Right ventricle myocardium superior (tissue), 1 donor: ENCODE measurements around the gene SEC63. TPM values are rescaled to one million over a fixed set of nuclear protein-coding genes. Genes with fewer than 3 reads are reported as not detected.
A peak's percentile ranks its signal among the peaks of the same experiment; 100 is the strongest.
"Not testable (repeated sequence)": the region's sequence is repeated elsewhere in the genome, so short reads cannot be mapped to it uniquely, and the experiment has no call there.

Source experiments
- ATAC-seq: fragments of 200-7000 bp; cut with Tn5 transposase; one replicate; pipeline ENCODE4 v1.9.1; 2020; ENCODE audit warnings: mild to moderate bottlenecking; ENCODE audit not compliant: poor library complexity
- DNase-seq: peaks from one replicate; pipeline ENCODE4 v3.0.0-alpha.2; 2020
- intact Hi-C: fragments of 100-400 bp; cut with DNase I; formaldehyde crosslinking; loops from one replicate; pipeline ENCODE4 v1.11.2; 2022
- long read RNA-seq: library from polyadenylated mRNA; unstranded; transcript quantifications from one replicate; pipeline ENCODE4 v2.0.0, GENCODE V29; 2021
- total RNA-seq: library from RNA; stranded (reverse); fragmentation: NEBNext Ultra II Directional; extraction: Animal tissue kit (Norgen Biotek cat#: 25700); gene quantifications from one replicate; pipeline ENCODE4 v1.2.1, GENCODE V29; 2021
- donor health status: DM: no; HTN: yes; CAD: no; lungs with severe emphysema.

The SEC63 gene
- 57.9 TPM for total RNA-seq
- long read RNA-seq, full-length matches to known transcripts = 57 of 74 reads
- long read RNA-seq, partial matches to known transcripts = 10 of 74 reads
- long read RNA-seq, other reads (novel, unspliced or antisense) = 7 of 74 reads

GRCh38 chr6:107957909-107958688 is at the start of gene SEC63:
SEC63 (minus strand) TSS chr6:107958208; CDS start chr6:107958009, 199 bp downstream.
- intact Hi-C loops = no loop called here
- peak; percentile 99 for ATAC-seq
- peak; percentile 98 for DNase-seq

GRCh38 chr6:108005961-108006360 is 48.0 kb upstream of the SEC63 start:
- ATAC-seq (no peak), DNase-seq (no peak)
- intact Hi-C loops = no loop called here

GRCh38 chr6:108004861-108005260 is 46.9 kb upstream of the SEC63 start:
- intact Hi-C loops = no loop called here
- DNase-seq (no peak), ATAC-seq (no peak)

- DNase-seq = no peak
- ATAC-seq = no peak
- intact Hi-C loops = no loop called here
Measured at GRCh38 chr6:108002365-108003221, 44.6 kb upstream of the SEC63 start.

GRCh38 chr6:108001696-108002231 is 43.8 kb upstream of the SEC63 start:
- intact Hi-C loops = no loop called here
- DNase-seq (no peak), ATAC-seq (no peak)

- DNase-seq, ATAC-seq, intact Hi-C loops: not testable (repeated sequence)
Measured at GRCh38 chr6:108000259-108000658, 42.3 kb upstream of the SEC63 start.

GRCh38 chr6:107999341-107999740 is 41.3 kb upstream of the SEC63 start:
- DNase-seq (no peak), ATAC-seq (no peak)
- intact Hi-C loops = no loop called here

- ATAC-seq (no peak), DNase-seq (no peak)
- intact Hi-C loops = no loop called here
Measured at GRCh38 chr6:107991772-107992550, 34.0 kb upstream of the SEC63 start.

- intact Hi-C loops = no loop called here
- ATAC-seq = no peak
- DNase-seq = no peak
Measured at GRCh38 chr6:107991061-107991460, 33.1 kb upstream of the SEC63 start.

GRCh38 chr6:107990587-107990986 is 32.6 kb upstream of the SEC63 start:
- DNase-seq, intact Hi-C loops, ATAC-seq: not testable (repeated sequence)

GRCh38 chr6:107989166-107990094 is 31.4 kb upstream of the SEC63 start:
- ATAC-seq = no peak
- intact Hi-C loops = no loop called here

GRCh38 chr6:107988570-107988969 is 30.6 kb upstream of the SEC63 start:
- no peak for DNase-seq
- ATAC-seq = no peak
- intact Hi-C loops = no loop called here

More at GRCh38 chr6:107989166-107990094, 31.4 kb upstream of the SEC63 start:
- no peak for DNase-seq

- intact Hi-C loops = no loop called here
- ATAC-seq = no peak
Measured at GRCh38 chr6:107987805-107988204, 29.8 kb upstream of the SEC63 start.

GRCh38 chr6:107985701-107986100 is 27.7 kb upstream of the SEC63 start:
- ATAC-seq = no peak
- DNase-seq = no peak
- intact Hi-C loops = no loop called here

More at GRCh38 chr6:107987805-107988204, 29.8 kb upstream of the SEC63 start:
- no peak for DNase-seq

- intact Hi-C loops = loop anchor here (5.0 kb wide), 1 partner anchor 543 kb away; no protein-coding TSS in a partner anchor
- ATAC-seq = no peak
Measured at GRCh38 chr6:107983811-107984210, 25.8 kb upstream of the SEC63 start.

GRCh38 chr6:107982486-107982885 is 24.5 kb upstream of the SEC63 start:
- intact Hi-C loops = loop anchor here (5.0 kb wide), 1 partner anchor 545 kb away; no protein-coding TSS in a partner anchor
- DNase-seq = no peak
- no peak for ATAC-seq

More at GRCh38 chr6:107983811-107984210, 25.8 kb upstream of the SEC63 start:
- DNase-seq = no peak

- intact Hi-C loops = loop anchor here (5.0 kb wide), 1 partner anchor 546 kb away; no protein-coding TSS in a partner anchor
- no peak for DNase-seq
- ATAC-seq = no peak
Measured at GRCh38 chr6:107981695-107982094, 23.7 kb upstream of the SEC63 start.
